ENCODE data around the gene AGA. TPM values are rescaled to one million over a fixed set of nuclear protein-coding genes. Genes with fewer than 3 reads are reported as not detected.

AGA gene
- polyA plus RNA-seq (2013, experiment 1 of 4) = 12.9 TPM
- 16.2 TPM for polyA plus RNA-seq (2013, experiment 2 of 4)
- polyA plus RNA-seq (2013, experiment 3 of 4) = 10.0 TPM
- polyA plus RNA-seq (2013, experiment 4 of 4) = 13.7 TPM

DNA sequence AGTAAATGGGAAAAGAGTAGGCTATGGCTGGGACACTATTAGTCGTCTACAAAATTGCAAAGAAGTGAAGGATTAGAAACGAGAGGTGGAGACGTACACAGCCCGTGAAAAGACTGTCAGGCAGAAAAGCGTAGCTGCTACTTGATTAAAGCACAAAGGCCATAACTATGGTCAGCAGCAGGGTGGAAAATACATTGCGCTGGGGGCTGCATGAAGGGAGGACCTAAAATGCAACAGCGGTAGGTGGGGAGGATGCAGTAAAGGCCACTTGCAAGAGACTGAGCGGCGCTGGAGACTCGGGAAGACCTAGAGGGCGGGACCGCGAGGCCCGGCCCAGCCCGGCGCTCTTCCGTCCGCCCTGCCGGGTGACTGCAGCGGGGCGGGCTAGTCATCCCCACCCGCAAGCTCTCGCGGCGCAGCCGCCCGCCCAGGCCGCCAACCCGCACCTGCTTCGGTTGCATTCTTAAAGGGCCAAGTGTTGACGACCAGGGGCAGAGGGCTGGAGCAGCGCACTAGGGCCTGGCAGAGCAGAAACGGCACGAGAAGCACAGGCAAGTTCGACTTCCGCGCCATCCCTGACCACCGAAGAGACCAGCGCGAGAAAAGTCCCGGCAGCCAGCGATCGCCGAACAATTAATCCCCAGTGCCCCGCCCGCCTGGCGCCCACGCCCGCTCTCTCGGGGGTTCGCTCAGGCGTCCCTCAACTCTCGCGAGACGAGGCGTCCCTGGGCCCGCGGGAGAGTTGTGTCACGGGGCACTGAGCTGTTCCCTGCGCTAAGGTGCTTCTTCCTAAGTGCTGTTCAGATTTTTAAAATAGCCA is at the start of gene AGA:
Gene AGA, minus strand, starts transcription at position 635 of the 820 bp plus-strand sequence. Its CDS starts 62 bp downstream, at position 573.
- Histone ChIP-seq H3K27ac (ENCODE audit: insufficient read depth, low read depth, low read length, poor library complexity, severe bottlenecking) (peak within 1 kb of the TSS; percentile 94), H3K9me3 (ENCODE audit: control insufficient read depth, low read length) (no peaks in the 10 kb centered on the region)

DNA sequence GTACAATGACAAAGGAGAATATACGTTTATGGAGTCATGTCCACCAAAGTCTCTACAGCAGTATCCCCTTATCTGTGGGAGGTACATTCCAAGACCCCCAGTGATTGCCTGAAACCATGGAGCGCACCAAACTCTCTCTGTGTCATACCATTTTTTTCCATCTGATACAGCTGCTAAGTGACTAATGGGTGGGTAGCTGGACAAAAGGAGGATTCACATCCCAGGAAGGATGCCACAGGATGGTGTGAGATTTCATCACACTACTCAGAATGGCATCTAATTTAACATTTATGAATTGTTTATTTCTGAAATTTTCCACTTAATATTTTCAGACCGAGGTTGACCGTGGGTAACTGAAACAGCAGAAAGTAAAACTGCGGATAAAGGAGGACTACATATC is 49.8 kb upstream of the AGA start:
- 72 to 100% methylated on average over 1 to 4 of the region's 5 CpGs for WGBS, 2 experiments
- Histone ChIP-seq H3K9me3 (ENCODE audit: control insufficient read depth, low read length) (no peaks in the 10 kb centered on the region), H3K27me3 (ENCODE audit: control insufficient read depth, insufficient read depth, low read length, poor library complexity, severe bottlenecking) (no peaks in the 10 kb centered on the region), H3K36me3 (ENCODE audit: control insufficient read depth, insufficient read depth, low read length) (no peaks in the 10 kb centered on the region), H3K4me3 (ENCODE audit: insufficient read depth, low read depth, low read length) (no peak overlapping the region), H3K27ac (ENCODE audit: insufficient read depth, low read depth, low read length, poor library complexity, severe bottlenecking) (no peak overlapping the region), H3K4me1 (ENCODE audit: control insufficient read depth, insufficient read depth, low read length) (no peaks in the 10 kb centered on the region)

More for the DNA sequence above, at the start of gene AGA:
- Histone ChIP-seq H3K4me3 (ENCODE audit: insufficient read depth, low read depth, low read length) (peak within 1 kb of the TSS; percentile 54), H3K27me3 (ENCODE audit: control insufficient read depth, insufficient read depth, low read length, poor library complexity, severe bottlenecking) (no peaks in the 10 kb centered on the region), H3K36me3 (ENCODE audit: control insufficient read depth, insufficient read depth, low read length) (no peaks in the 10 kb centered on the region), H3K4me1 (ENCODE audit: control insufficient read depth, insufficient read depth, low read length) (peaks cover 5% of the 10 kb centered on the region)
- WGBS, 2 experiments = 2% methylated on average over 60 of the region's 60 CpGs

DNA sequence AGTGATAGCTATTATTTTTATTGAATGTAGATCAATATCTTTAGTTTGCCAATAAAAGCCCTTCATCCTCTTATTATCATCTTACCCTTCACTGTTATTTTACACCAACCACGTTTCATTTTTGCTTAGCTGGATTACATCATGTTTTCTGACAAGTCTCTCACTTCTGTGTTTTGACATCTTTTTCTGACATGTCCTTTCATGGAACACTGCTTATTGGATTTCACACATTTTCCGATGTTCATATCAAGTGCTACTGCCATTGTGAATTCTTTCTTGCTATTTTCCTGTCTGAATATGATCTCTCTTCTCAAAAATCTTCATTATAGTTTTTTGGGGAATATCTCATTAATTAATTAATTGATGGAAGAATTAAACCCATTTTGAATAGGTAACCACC is 48.5 kb upstream of the AGA start:
- H3K4me1 ChIP-seq (ENCODE audit: control insufficient read depth, insufficient read depth, low read length) = no peaks in the 10 kb centered on the region
- H3K27ac ChIP-seq (ENCODE audit: insufficient read depth, low read depth, low read length, poor library complexity, severe bottlenecking) = no peak overlapping the region
- no peaks in the 10 kb centered on the region for H3K27me3 ChIP-seq (ENCODE audit: control insufficient read depth, insufficient read depth, low read length, poor library complexity, severe bottlenecking)

DNA sequence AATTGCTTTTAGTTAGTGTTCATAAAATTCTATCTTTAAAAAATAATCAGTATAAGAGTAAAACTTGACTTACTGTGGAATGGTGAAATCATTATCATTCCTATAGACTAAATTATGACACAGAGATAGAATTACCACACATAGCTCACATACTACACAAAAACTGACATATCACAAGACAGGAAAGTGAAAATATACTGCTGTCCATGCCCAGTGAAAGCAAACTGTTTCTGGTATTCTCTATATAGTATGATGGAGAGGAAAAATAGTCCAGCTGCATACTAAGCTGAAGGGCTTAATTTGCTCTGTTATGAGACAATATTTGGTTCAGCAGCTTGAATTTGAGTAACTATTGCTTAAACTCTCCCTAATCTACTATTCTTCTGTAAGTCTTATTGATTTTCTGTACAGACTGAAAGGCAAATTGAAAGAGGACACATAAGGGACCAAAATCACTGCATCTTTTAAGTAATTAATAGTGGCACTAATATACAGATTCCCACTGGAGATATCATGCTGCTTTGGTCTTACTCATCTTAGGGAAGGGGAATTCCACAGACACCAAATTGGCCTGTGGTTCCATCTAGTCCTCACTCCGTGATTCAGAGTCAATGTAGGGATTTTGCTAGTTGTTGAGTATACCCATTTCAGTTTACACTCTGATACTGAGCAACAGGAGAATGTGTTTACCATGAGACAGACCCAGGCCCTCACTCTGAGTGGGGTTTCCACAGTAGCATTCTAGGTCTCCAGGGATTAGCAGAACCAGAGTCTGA is 47.4 kb upstream of the AGA start:
- Histone ChIP-seq H3K4me1 (ENCODE audit: control insufficient read depth, insufficient read depth, low read length) (no peaks in the 10 kb centered on the region), H3K27ac (ENCODE audit: insufficient read depth, low read depth, low read length, poor library complexity, severe bottlenecking) (no peak overlapping the region), H3K4me3 (ENCODE audit: insufficient read depth, low read depth, low read length) (no peak overlapping the region), H3K36me3 (ENCODE audit: control insufficient read depth, insufficient read depth, low read length) (no peaks in the 10 kb centered on the region), H3K27me3 (ENCODE audit: control insufficient read depth, insufficient read depth, low read length, poor library complexity, severe bottlenecking) (no peaks in the 10 kb centered on the region), H3K9me3 (ENCODE audit: control insufficient read depth, low read length) (no peaks in the 10 kb centered on the region)
- WGBS, 2 experiments = 90 to 93% methylated on average over 1 of the region's 1 CpG

More for the DNA sequence above, 48.5 kb upstream of the AGA start:
- Histone ChIP-seq H3K36me3 (ENCODE audit: control insufficient read depth, insufficient read depth, low read length) (no peaks in the 10 kb centered on the region), H3K4me3 (ENCODE audit: insufficient read depth, low read depth, low read length) (no peak overlapping the region), H3K9me3 (ENCODE audit: control insufficient read depth, low read length) (no peaks in the 10 kb centered on the region)
- 86 to 96% methylated on average over 2 of the region's 2 CpGs for WGBS, 2 experiments

DNA sequence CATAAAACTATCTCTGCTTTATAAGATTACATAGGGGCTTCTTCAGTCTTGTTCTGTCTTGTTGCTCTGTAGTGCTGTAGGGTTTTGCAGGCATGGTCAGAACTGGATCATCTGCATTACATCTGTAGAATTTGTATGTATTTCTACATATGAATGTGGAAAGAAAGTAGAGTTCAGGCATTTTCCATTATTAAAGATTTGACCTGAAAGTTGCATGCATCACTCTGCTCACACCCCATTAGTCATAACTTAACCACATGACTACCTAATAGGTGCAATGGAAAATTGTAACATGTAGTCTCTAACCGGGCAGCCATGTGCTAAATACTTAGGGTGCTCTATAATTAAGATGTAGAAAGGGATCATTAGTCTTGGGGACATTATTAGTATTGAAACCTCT is 45.7 kb upstream of the AGA start:
- Histone ChIP-seq H3K4me1 (ENCODE audit: control insufficient read depth, insufficient read depth, low read length) (no peaks in the 10 kb centered on the region), H3K36me3 (ENCODE audit: control insufficient read depth, insufficient read depth, low read length) (no peaks in the 10 kb centered on the region), H3K27me3 (ENCODE audit: control insufficient read depth, insufficient read depth, low read length, poor library complexity, severe bottlenecking) (no peaks in the 10 kb centered on the region), H3K27ac (ENCODE audit: insufficient read depth, low read depth, low read length, poor library complexity, severe bottlenecking) (no peak overlapping the region), H3K4me3 (ENCODE audit: insufficient read depth, low read depth, low read length) (no peak overlapping the region), H3K9me3 (ENCODE audit: control insufficient read depth, low read length) (no peaks in the 10 kb centered on the region)
- WGBS, 2 experiments = 80 to 95% methylated on average over 1 of the region's 1 CpG

DNA sequence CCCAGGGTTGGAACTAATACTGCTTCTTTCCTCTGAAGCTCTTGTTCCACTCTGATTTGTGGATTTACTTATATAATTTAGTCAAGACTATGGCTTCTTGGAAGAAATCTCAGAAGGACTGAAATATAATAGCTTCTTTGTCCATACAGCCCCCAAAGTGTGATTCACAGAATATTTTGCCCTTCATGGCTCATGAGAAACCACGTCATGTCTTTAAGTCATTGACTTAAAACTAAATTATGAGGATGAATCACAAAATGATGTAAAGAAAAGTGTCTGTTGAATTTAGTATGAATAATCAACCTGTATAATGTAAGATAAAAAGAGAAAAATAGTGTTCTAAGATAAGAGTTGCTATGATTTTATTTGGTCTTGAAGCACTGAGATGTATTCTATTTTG is 43.3 kb upstream of the AGA start:
- Histone ChIP-seq H3K4me1 (ENCODE audit: control insufficient read depth, insufficient read depth, low read length) (no peaks in the 10 kb centered on the region), H3K27ac (ENCODE audit: insufficient read depth, low read depth, low read length, poor library complexity, severe bottlenecking) (no peak overlapping the region), H3K27me3 (ENCODE audit: control insufficient read depth, insufficient read depth, low read length, poor library complexity, severe bottlenecking) (no peaks in the 10 kb centered on the region), H3K36me3 (ENCODE audit: control insufficient read depth, insufficient read depth, low read length) (no peaks in the 10 kb centered on the region), H3K9me3 (ENCODE audit: control insufficient read depth, low read length) (no peaks in the 10 kb centered on the region), H3K4me3 (ENCODE audit: insufficient read depth, low read depth, low read length) (no peak overlapping the region)
- 100% methylated on average over 1 of the region's 1 CpG for WGBS, 2 experiments

DNA sequence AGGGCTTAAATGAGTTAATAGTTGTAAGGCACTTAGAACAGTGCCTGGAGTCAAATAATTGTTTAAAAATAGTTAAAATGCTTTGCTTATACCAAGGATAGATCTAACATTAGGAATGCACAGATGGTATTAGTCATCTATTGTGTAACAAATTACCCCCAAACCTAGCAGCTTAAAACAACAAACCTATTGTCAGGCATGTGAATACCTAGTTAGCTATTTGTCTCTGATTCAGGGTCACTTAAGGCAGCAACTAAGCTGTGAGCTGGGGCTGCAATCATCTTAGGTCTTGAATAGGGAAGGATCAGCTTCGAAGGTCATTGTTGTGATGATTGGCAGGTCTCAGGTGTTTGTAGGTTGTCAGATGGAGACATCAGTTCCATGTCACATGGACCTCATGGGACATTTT is 42.4 kb upstream of the AGA start:
- 71 to 84% methylated on average over 1 of the region's 1 CpG for WGBS, 2 experiments
- Histone ChIP-seq H3K27me3 (ENCODE audit: control insufficient read depth, insufficient read depth, low read length, poor library complexity, severe bottlenecking) (no peaks in the 10 kb centered on the region), H3K27ac (ENCODE audit: insufficient read depth, low read depth, low read length, poor library complexity, severe bottlenecking) (no peak overlapping the region), H3K9me3 (ENCODE audit: control insufficient read depth, low read length) (no peaks in the 10 kb centered on the region), H3K4me1 (ENCODE audit: control insufficient read depth, insufficient read depth, low read length) (no peaks in the 10 kb centered on the region), H3K4me3 (ENCODE audit: insufficient read depth, low read depth, low read length) (no peak overlapping the region), H3K36me3 (ENCODE audit: control insufficient read depth, insufficient read depth, low read length) (no peaks in the 10 kb centered on the region)

DNA sequence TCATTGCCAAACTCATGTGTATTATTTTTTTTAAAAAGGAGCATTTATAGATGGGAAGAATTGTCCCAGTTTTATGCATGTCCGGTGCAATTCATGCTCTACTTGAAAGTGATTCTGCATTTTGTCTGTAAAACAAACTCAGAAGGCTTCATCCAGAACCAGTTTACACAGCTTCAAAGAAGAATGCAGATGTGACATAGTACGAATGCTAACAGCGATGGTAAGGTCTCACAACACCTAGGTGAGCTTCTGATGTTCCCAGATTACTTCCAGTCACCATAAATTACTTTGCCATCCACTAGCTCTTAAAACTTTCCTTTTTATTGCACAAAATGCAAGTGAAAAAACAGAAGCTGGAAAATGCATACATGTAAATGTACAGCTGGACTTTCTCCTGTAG is 41.5 kb upstream of the AGA start:
- Histone ChIP-seq H3K27ac (ENCODE audit: insufficient read depth, low read depth, low read length, poor library complexity, severe bottlenecking) (no peak overlapping the region), H3K36me3 (ENCODE audit: control insufficient read depth, insufficient read depth, low read length) (no peaks in the 10 kb centered on the region), H3K4me3 (ENCODE audit: insufficient read depth, low read depth, low read length) (no peak overlapping the region), H3K9me3 (ENCODE audit: control insufficient read depth, low read length) (no peaks in the 10 kb centered on the region), H3K4me1 (ENCODE audit: control insufficient read depth, insufficient read depth, low read length) (no peaks in the 10 kb centered on the region), H3K27me3 (ENCODE audit: control insufficient read depth, insufficient read depth, low read length, poor library complexity, severe bottlenecking) (no peaks in the 10 kb centered on the region)
- WGBS, 2 experiments = 85 to 96% methylated on average over 3 of the region's 3 CpGs

DNA sequence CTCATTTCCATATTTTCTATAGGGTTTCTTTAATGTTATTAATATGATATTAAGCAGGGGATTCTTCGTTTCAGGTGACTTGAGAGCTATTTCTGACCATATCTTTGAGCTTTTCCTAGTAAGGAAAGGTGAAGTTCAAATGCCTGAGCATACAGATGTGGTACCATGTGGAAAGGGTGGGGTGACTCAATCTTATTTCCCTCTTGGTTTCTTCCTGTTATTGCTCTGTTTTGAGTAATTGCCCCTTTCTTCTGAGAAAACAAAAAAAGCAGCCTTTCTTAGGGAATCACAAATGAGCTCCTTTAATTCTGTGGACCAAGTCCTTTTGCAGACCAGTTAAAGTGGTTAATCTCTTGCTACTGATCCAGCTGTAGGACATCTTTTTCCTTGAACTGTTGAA is 41.0 kb upstream of the AGA start:
- WGBS, 2 experiments = 77 to 87% methylated on average over 1 of the region's 1 CpG
- Histone ChIP-seq H3K27ac (ENCODE audit: insufficient read depth, low read depth, low read length, poor library complexity, severe bottlenecking) (no peak overlapping the region), H3K4me1 (ENCODE audit: control insufficient read depth, insufficient read depth, low read length) (no peaks in the 10 kb centered on the region), H3K4me3 (ENCODE audit: insufficient read depth, low read depth, low read length) (no peak overlapping the region), H3K9me3 (ENCODE audit: control insufficient read depth, low read length) (no peaks in the 10 kb centered on the region), H3K36me3 (ENCODE audit: control insufficient read depth, insufficient read depth, low read length) (no peaks in the 10 kb centered on the region), H3K27me3 (ENCODE audit: control insufficient read depth, insufficient read depth, low read length, poor library complexity, severe bottlenecking) (no peaks in the 10 kb centered on the region)

DNA sequence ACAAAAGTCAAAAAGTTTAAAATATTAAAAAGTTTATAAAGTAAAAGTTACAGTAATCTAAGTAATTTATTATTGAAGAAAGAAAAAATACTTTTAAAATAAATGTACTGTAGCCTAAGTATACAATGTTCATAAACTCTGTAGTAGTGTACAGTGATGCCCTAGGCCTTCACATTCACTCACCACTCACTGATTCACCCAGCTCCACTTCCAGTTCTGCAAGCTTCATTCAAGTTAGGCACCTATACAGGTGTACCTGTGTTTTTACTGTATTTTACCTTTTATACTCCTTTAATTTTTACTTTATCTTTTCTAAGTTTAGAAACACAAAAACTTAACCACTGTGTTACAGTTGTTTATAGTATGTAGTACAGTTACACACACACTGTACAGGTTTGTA is 40.1 kb upstream of the AGA start:
- Histone ChIP-seq H3K36me3 (ENCODE audit: control insufficient read depth, insufficient read depth, low read length) (no peaks in the 10 kb centered on the region), H3K4me1 (ENCODE audit: control insufficient read depth, insufficient read depth, low read length) (no peaks in the 10 kb centered on the region), H3K27me3 (ENCODE audit: control insufficient read depth, insufficient read depth, low read length, poor library complexity, severe bottlenecking) (no peaks in the 10 kb centered on the region), H3K4me3 (ENCODE audit: insufficient read depth, low read depth, low read length) (no peak overlapping the region), H3K27ac (ENCODE audit: insufficient read depth, low read depth, low read length, poor library complexity, severe bottlenecking) (no peak overlapping the region), H3K9me3 (ENCODE audit: control insufficient read depth, low read length) (no peaks in the 10 kb centered on the region)
